Endodermal cell (in vitro differentiated cells): ENCODE measurements around the gene CHGA. TPM values are rescaled to one million over a fixed set of nuclear protein-coding genes. Genes with fewer than 3 reads are reported as not detected.

ENCODE experiments used
- DNase-seq: peaks from one replicate; pipeline ENCODE4 v3.0.0-alpha.2; 2017
- H3K27ac ChIP-seq: 2 replicates; pipeline ENCODE4 v1.5.1; 2013; ENCODE audit warnings: mild to moderate bottlenecking, low read depth, low read length, moderate library complexity
- H3K27me3 ChIP-seq: 2 replicates; pipeline ENCODE4 v1.6.1; 2013; ENCODE audit warnings: mild to moderate bottlenecking, low read length, moderate library complexity; ENCODE audit not compliant: insufficient read depth, control insufficient read depth, poor library complexity, severe bottlenecking
- H3K36me3 ChIP-seq: 2 replicates; pipeline ENCODE4 v1.7.0; 2013; ENCODE audit warnings: mild to moderate bottlenecking, low read length, moderate library complexity; ENCODE audit not compliant: control insufficient read depth, insufficient read depth
- H3K4me1 ChIP-seq: one replicate; pipeline ENCODE4 v1.7.0; 2013; ENCODE audit warnings: low read length; ENCODE audit not compliant: control insufficient read depth, insufficient read depth
- H3K4me3 ChIP-seq: 2 replicates; pipeline ENCODE4 v1.5.1; 2013; ENCODE audit warnings: mild to moderate bottlenecking, low read length, moderate library complexity
- H3K9ac ChIP-seq: 2 replicates; pipeline ENCODE4 v1.6.1; 2013; ENCODE audit warnings: mild to moderate bottlenecking, low read length, moderate library complexity; ENCODE audit not compliant: poor library complexity, severe bottlenecking; ENCODE audit errors: extremely low read depth
- H3K9me3 ChIP-seq: 2 replicates; pipeline ENCODE4 v1.6.1; 2013; ENCODE audit warnings: mild to moderate bottlenecking, low read length, moderate library complexity; ENCODE audit not compliant: control insufficient read depth
- H3K27ac Mint-ChIP-seq: 2 replicates; pipeline ENCODE4 v1.8.0; 2020; ENCODE audit warnings: mixed read lengths
- H3K27me3 Mint-ChIP-seq: 2 replicates; pipeline ENCODE4 v1.8.0; 2021; ENCODE audit warnings: mild to moderate bottlenecking, mixed read lengths; ENCODE audit not compliant: insufficient read depth
- H3K36me3 Mint-ChIP-seq: 2 replicates; pipeline ENCODE4 v1.8.0; 2020; ENCODE audit warnings: low read depth, mixed read lengths
- H3K4me1 Mint-ChIP-seq: 2 replicates; pipeline ENCODE4 v1.8.0; 2020; ENCODE audit warnings: mixed read lengths
- H3K4me3 Mint-ChIP-seq: 2 replicates; pipeline ENCODE4 v1.8.0; 2020; ENCODE audit warnings: mild to moderate bottlenecking, moderate library complexity, mixed read lengths
- H3K9me3 Mint-ChIP-seq: 2 replicates; pipeline ENCODE4 v1.8.0; 2020; ENCODE audit warnings: mild to moderate bottlenecking, mixed read lengths
- CTCF ChIP-seq: fragments of 200-600 bp; sonication (generic); conservative IDR thresholded peaks from 2 replicates; pipeline ENCODE4 v1.5.0; 2021; ENCODE audit warnings: antibody characterized with exemption, mild to moderate bottlenecking
- WGBS, 2 experiments: methylation state at CpG; one replicate each; pipeline versions ENCODE4 v1.1.5 to v1.1.7; 2013; ENCODE audit warnings: missing lambda C conversion rate in 2 of 2, mixed read lengths in 1 of 2; ENCODE audit not compliant: insufficient coverage in 1 of 2, insufficient read length in 1 of 2; 5-methylcytosine and 5-hydroxymethylcytosine counted together
- total RNA-seq, 2 donors: library from RNA; stranded (reverse); fragmentation: NEBNext Ultra II Directional in 1 of 2; extraction: Animal tissue kit (Norgen Biotek cat#: 25700) in 1 of 2; gene quantifications; 2 replicates in 1 of 2; 3 replicates in 1 of 2; pipeline ENCODE4 v1.2.1, GENCODE V29; 2021

The CHGA gene
- total RNA-seq, 2 donors from 2014 or later, result 4.6 TPM

- Mint-ChIP-seq H3K27me3 (peaks cover 9% of the 10 kb centered on the region), H3K9me3 (no peaks in the 10 kb centered on the region), H3K4me3 (no peak overlapping the region), H3K36me3 (no peaks in the 10 kb centered on the region), H3K27ac (no peak overlapping the region), H3K4me1 (peaks cover 7% of the 10 kb centered on the region)
- Histone ChIP-seq H3K36me3 (no peaks in the 10 kb centered on the region), H3K4me3 (no peak overlapping the region), H3K9me3 (no peaks in the 10 kb centered on the region), H3K27ac (no peak overlapping the region), H3K27me3 (no peaks in the 10 kb centered on the region), H3K9ac (no peak overlapping the region), H3K4me1 (no peaks in the 10 kb centered on the region)
- WGBS, 2 experiments, result 94 to 96% methylated on average over 5 of the region's 5 CpGs
- no peak for TF ChIP-seq CTCF
- DNase-seq, result no peak
Measured at GRCh38 chr14:92883066-92883465, 39.9 kb upstream of the CHGA start.

GRCh38 chr14:92884410-92884809 lies 38.5 kb upstream of the CHGA start:
- Histone ChIP-seq H3K27me3 (no peaks in the 10 kb centered on the region), H3K9ac (no peak overlapping the region), H3K4me1 (no peaks in the 10 kb centered on the region), H3K27ac (no peak overlapping the region), H3K4me3 (no peak overlapping the region), H3K36me3 (no peaks in the 10 kb centered on the region), H3K9me3 (no peaks in the 10 kb centered on the region)
- Mint-ChIP-seq H3K27me3 (peaks cover 19% of the 10 kb centered on the region), H3K27ac (no peak overlapping the region), H3K4me1 (peaks cover 5% of the 10 kb centered on the region), H3K4me3 (no peak overlapping the region), H3K36me3 (no peaks in the 10 kb centered on the region), H3K9me3 (no peaks in the 10 kb centered on the region)
- no peak for DNase-seq
- WGBS, 2 experiments, result 87% methylated on average over 3 of the region's 3 CpGs; no CpG with 5 or more reads in 1 of the 2 experiments
- TF ChIP-seq CTCF, result no peak

GRCh38 chr14:92885279-92886061 lies 37.5 kb upstream of the CHGA start:
- Histone ChIP-seq H3K27me3 (no peaks in the 10 kb centered on the region), H3K9ac (no peak overlapping the region), H3K4me3 (no peak overlapping the region), H3K4me1 (no peaks in the 10 kb centered on the region), H3K36me3 (no peaks in the 10 kb centered on the region), H3K27ac (no peak overlapping the region), H3K9me3 (no peaks in the 10 kb centered on the region)
- peaks cover 21% of the 10 kb centered on the region for H3K27me3 Mint-ChIP-seq
- no peak for DNase-seq
- no peak for TF ChIP-seq CTCF
- no peak overlapping the region for H3K27ac Mint-ChIP-seq
- H3K36me3 Mint-ChIP-seq, result no peaks in the 10 kb centered on the region
- no peak overlapping the region for H3K4me3 Mint-ChIP-seq
- peaks cover 5% of the 10 kb centered on the region for H3K4me1 Mint-ChIP-seq
- H3K9me3 Mint-ChIP-seq, result no peaks in the 10 kb centered on the region
- 92 to 95% methylated on average over 6 to 8 of the region's 8 CpGs for WGBS, 2 experiments
